HCT116 (cell line): Measurements from ENCODE around the gene ETAA1. TPM values are rescaled to one million over a fixed set of nuclear protein-coding genes. Genes with fewer than 3 reads are reported as not detected.

Experiments used
- ATAC-seq: fragments of 200-7000 bp; cut with Tn5 transposase; 2 replicates; pipeline ENCODE4 v1.9.1; 2020; ENCODE audit warnings: mild to moderate bottlenecking, moderate library complexity
- BruUV-seq: library from RNA; stranded (reverse); fragments of 400-500 nt; replicated peaks from 2 replicates; lab custom pipeline; 2021; lab: Mats Ljungman, UMichigan
- CTCF ChIA-PET: fragments of 300-600 bp; sonication (Branson Sonifier 250); formaldehyde crosslinking; loops from one replicate; lab custom pipeline; 2021; ENCODE audit warnings: antibody characterized with exemption; lab: Charles Lee
- POLR2A ChIA-PET: fragments of 300-600, 350-600 bp; sonication (Branson Sonifier 250); formaldehyde crosslinking; loops from one replicate; lab custom pipeline; 2021; ENCODE audit warnings: antibody characterized with exemption; lab: Charles Lee
- RAD21 ChIA-PET, 2 experiments: fragments of 300-600 bp; sonication (Branson Sonifier 250); formaldehyde crosslinking; loops; one replicate each; lab custom pipeline; 2023; ENCODE audit warnings: low total read pairs in 2 of 2; ENCODE audit not compliant: uncharacterized antibody in 2 of 2, unreplicated experiment in 2 of 2, low non-redundant PET in 1 of 2; lab: Charles Lee
- DNase-seq: peaks from one replicate; pipeline ENCODE4 v3.0.0-alpha.2; 2010; ENCODE audit warnings: low read depth, low spot score
- H2AFZ ChIP-seq: fragments of 200-600 bp; shearing (Covaris generic), sonication (generic); 2 replicates; pipeline ENCODE4 v1.6.1; 2017; ENCODE audit warnings: low read depth, mixed run types, mixed read lengths, antibody characterized with exemption, low read length; ENCODE audit not compliant: poor library complexity, severe bottlenecking
- H3K27ac ChIP-seq: 2 replicates; pipeline ENCODE4 v1.5.1; 2012; ENCODE audit warnings: low read depth, low read length
- H3K27me3 ChIP-seq: fragments of 200-600 bp; sonication (generic); 2 replicates; pipeline ENCODE4 v1.6.1; 2016; ENCODE audit warnings: mixed run types, low read length, mixed read lengths; ENCODE audit not compliant: insufficient read depth
- H3K36me3 ChIP-seq, 2 experiments: fragments of 200-500 bp in 1 of 2; fragments of 200-600 bp in 1 of 2; sonication (Bioruptor generic) in 1 of 2; sonication (generic) in 1 of 2; 2 replicates each; pipeline versions ENCODE4 v1.5.1 to v1.6.1; 2014 to 2016; ENCODE audit warnings: low read length in 2 of 2, inconsistent platforms in 1 of 2, mixed read lengths in 1 of 2, mixed run types in 1 of 2; ENCODE audit not compliant: insufficient read depth in 2 of 2, control insufficient read depth in 1 of 2
- H3K4me1 ChIP-seq, 2 experiments: fragments of 200-600 bp in 1 of 2; sonication (generic) in 1 of 2; 2 replicates each; pipeline versions ENCODE4 v1.5.1 to v1.6.1; 2012 to 2017; ENCODE audit warnings: low read length in 2 of 2, inconsistent platforms in 1 of 2, mild to moderate bottlenecking in 1 of 2, mixed read lengths in 1 of 2, mixed run types in 1 of 2, moderate library complexity in 1 of 2; ENCODE audit not compliant: insufficient read depth in 2 of 2, control insufficient read depth in 1 of 2
- H3K4me2 ChIP-seq: fragments of 200-600 bp; sonication (generic); 2 replicates; pipeline ENCODE4 v1.6.1; 2017; ENCODE audit warnings: mixed run types, low read length, mixed read lengths
- H3K4me3 ChIP-seq, 2 experiments: fragments of 200-600 bp in 1 of 2; sonication (generic) in 1 of 2; replicated peaks in 1 of 2; 2 replicates each; pipeline ENCODE4 v1.5.1; 2011 to 2016; ENCODE audit warnings: low read length in 2 of 2, control low read depth in 1 of 2, low read depth in 1 of 2, mild to moderate bottlenecking in 1 of 2, mixed read lengths in 1 of 2, mixed run types in 1 of 2
- H3K79me2 ChIP-seq: fragments of 200-600 bp; sonication (generic); 2 replicates; pipeline ENCODE4 v1.6.1; 2017; ENCODE audit warnings: mild to moderate bottlenecking, mixed run types, low read length, moderate library complexity, mixed read lengths; ENCODE audit not compliant: insufficient read depth
- H3K9ac ChIP-seq: fragments of 200-600 bp; sonication (generic); 2 replicates; pipeline ENCODE4 v1.6.1; 2016; ENCODE audit warnings: low read length, mixed read lengths
- H3K9me2 ChIP-seq: fragments of 200-600 bp; sonication (generic), shearing (Covaris generic); 2 replicates; pipeline ENCODE4 v1.6.1; 2017; ENCODE audit warnings: mixed run types, mild to moderate bottlenecking, moderate library complexity; ENCODE audit not compliant: insufficient read depth
- H3K9me3 ChIP-seq, 2 experiments: fragments of 200-500 bp in 1 of 2; fragments of 200-600 bp in 1 of 2; sonication (Bioruptor generic) in 1 of 2; sonication (generic) in 1 of 2; 2 replicates each; pipeline ENCODE4 v1.6.1; 2014 to 2017; ENCODE audit warnings: low read length in 2 of 2, mixed read lengths in 2 of 2, inconsistent platforms in 1 of 2, low read depth in 1 of 2, mild to moderate bottlenecking in 1 of 2, mixed run types in 1 of 2, moderate library complexity in 1 of 2; ENCODE audit not compliant: control insufficient read depth in 1 of 2, insufficient read depth in 1 of 2
- H4K20me1 ChIP-seq: fragments of 200-600 bp; sonication (generic), shearing (Covaris generic); 2 replicates; pipeline ENCODE4 v1.6.1; 2017; ENCODE audit warnings: mixed run types, mild to moderate bottlenecking, moderate library complexity; ENCODE audit not compliant: insufficient read depth
- CBX3 ChIP-seq: IDR thresholded peaks from 2 replicates; pipeline ENCODE4 v1.6.1; 2012; ENCODE audit warnings: low read depth
- CEBPB ChIP-seq: IDR thresholded peaks from 2 replicates; pipeline ENCODE4 v1.6.1; 2012; ENCODE audit warnings: low read depth
- EZH2phosphoT487 ChIP-seq: fragments of 200-600 bp; IDR thresholded peaks from 2 replicates; pipeline ENCODE4 v1.6.1; 2018; ENCODE audit warnings: antibody characterized with exemption, borderline replicate concordance
- MAX ChIP-seq: IDR thresholded peaks from 2 replicates; pipeline ENCODE4 v1.6.1; 2012
- SIN3A ChIP-seq: IDR thresholded peaks from 2 replicates; pipeline ENCODE4 v1.6.1; 2012; ENCODE audit warnings: low read depth
- SP1 ChIP-seq: IDR thresholded peaks from 2 replicates; pipeline ENCODE4 v1.6.1; 2012; ENCODE audit warnings: low read depth
- TCF7L2 ChIP-seq: IDR thresholded peaks from 2 replicates; pipeline ENCODE4 v1.7.0; 2011; ENCODE audit warnings: borderline replicate concordance, inconsistent platforms; ENCODE audit not compliant: insufficient read depth, insufficient read length; ENCODE audit errors: extremely low read depth
- YY1 ChIP-seq: IDR thresholded peaks from 2 replicates; pipeline ENCODE4 v1.6.1; 2011; ENCODE audit warnings: low read length, low read depth, moderate library complexity, mild to moderate bottlenecking; ENCODE audit not compliant: insufficient replicate concordance; ENCODE audit errors: extremely low read depth
- intact Hi-C: fragments of 100-400 bp; cut with micrococcal nuclease; formaldehyde crosslinking; loops from 2 replicates; pipeline ENCODE4 v1.10.0; 2022
- total RNA-seq: library from RNA; stranded (reverse); gene quantifications from one replicate; pipeline ENCODE4 v1.2.1, GENCODE V29; 2021; ENCODE audit not compliant: unreplicated experiment

The ETAA1 gene
- total RNA-seq, 1 experiment from 2014 or later: 9.6 TPM

GRCh38 chr2:67451086-67451832, 54.1 kb downstream of the ETAA1 start (continued):
- TF ChIP-seq TCF7L2 (no peak), MAX (no peak), SIN3A (no peak), CBX3 (no peak), CEBPB (no peak), SP1 (no peak), EZH2phosphoT487 (no peak)
- TF ChIP-seq, all 23 proteins: peak for 0

GRCh38 chr2:67453310-67453709, 56.2 kb downstream of the ETAA1 start:
- Histone ChIP-seq H3K9me3 (no peaks in the 10 kb centered on the region), H3K9me2 (no peaks in the 10 kb centered on the region), H3K9ac (no peak overlapping the region), H3K27me3 (no peaks in the 10 kb centered on the region), H4K20me1 (no peaks in the 10 kb centered on the region), H3K4me3 (no peak overlapping the region), H3K36me3 (no peaks in the 10 kb centered on the region), H3K4me1 (no peaks in the 10 kb centered on the region; a peak in 1 of 4 replicates), H3K27ac (no peak overlapping the region), H3K79me2 (no peaks in the 10 kb centered on the region), H2AFZ (no peak overlapping the region), H3K4me2 (no peak overlapping the region)
- intact Hi-C loops: no loop called here
- BruUV-seq: no TSS peak
- ATAC-seq (no peak), DNase-seq (no peak)
- POLR2A ChIA-PET: no interaction called here
- CTCF ChIA-PET: no interaction called here
- TF ChIP-seq YY1: no peak
- RAD21 ChIA-PET: no interaction called here
